K562 (cell line): ENCODE results near the gene RARRES1. TPM values are rescaled to one million over a fixed set of nuclear protein-coding genes. Genes with fewer than 3 reads are reported as not detected.

Experiments
- ATAC-seq: fragments of 200-7000 bp; cut with Tn5 transposase; 3 replicates; pipeline ENCODE4 v1.9.1; 2020; ENCODE audit warnings: moderate library complexity
- BruUV-seq: library from RNA; stranded (reverse); fragments of 400-500 nt; replicated peaks from 2 replicates; lab custom pipeline; 2021; lab: Mats Ljungman, UMichigan
- CTCF ChIA-PET: fragments of 300-600 bp; formaldehyde crosslinking; extraction: SDS; loops from one replicate; lab custom pipeline; 2021; ENCODE audit warnings: low intra/inter-chr PET ratio; lab: Yijun Ruan, JAX
- POLR2A ChIA-PET: fragments of 300-600, 350-650 bp; sonication (Branson Sonifier 250); formaldehyde crosslinking; extraction: SDS; loops from one replicate; lab custom pipeline; 2021; ENCODE audit warnings: antibody characterized with exemption, inconsistent platforms; lab: Yijun Ruan, JAX
- DNase-seq, 4 experiments: peaks; one replicate each; pipeline versions ENCODE4 v3.0.0 to v3.0.0-alpha.2; 2011 to 2018; ENCODE audit warnings: low spot score in 3 of 4, mixed read lengths in 3 of 4; ENCODE audit errors: extremely low read depth in 1 of 4
- FAIRE-seq: peaks from 2 replicates; lab custom pipeline; 2011; peaks lifted over from hg19 to GRCh38; lab: Jason Lieb, UNC
- H2AFZ ChIP-seq: 2 replicates; pipeline ENCODE4 v1.6.0; 2011; ENCODE audit warnings: low read depth, low read length, control low read depth, inconsistent platforms
- H3K27ac ChIP-seq: fragments of 200-600 bp; 3 replicates; pipeline ENCODE4 v1.8.0; 2011; ENCODE audit warnings: low read depth, mild to moderate bottlenecking, control low read depth, inconsistent platforms, low read length, moderate library complexity, mixed read lengths; ENCODE audit errors: extremely low read depth
- H3K27me3 ChIP-seq, 2 experiments: fragments of 300-600 bp in 1 of 2; 2 replicates in 1 of 2; 3 replicates in 1 of 2; pipeline versions ENCODE4 v1.6.0 to v1.8.0; 2011; ENCODE audit warnings: inconsistent platforms in 2 of 2, low read length in 2 of 2, mild to moderate bottlenecking in 1 of 2, mixed read lengths in 1 of 2, moderate library complexity in 1 of 2; ENCODE audit not compliant: control insufficient read depth in 2 of 2, insufficient read depth in 2 of 2
- H3K36me3 ChIP-seq: fragments of 300-600 bp; 3 replicates; pipeline ENCODE4 v1.8.0; 2011; ENCODE audit warnings: mild to moderate bottlenecking, low read length, inconsistent platforms; ENCODE audit not compliant: control insufficient read depth, insufficient read depth
- H3K4me1 ChIP-seq, 2 experiments: fragments of 200-600 bp in 1 of 2; replicated peaks in 1 of 2; 2 replicates in 1 of 2; 3 replicates in 1 of 2; pipeline versions ENCODE4 v1.5.1 to v1.8.0; 2011; ENCODE audit warnings: inconsistent platforms in 2 of 2, low read length in 2 of 2, mild to moderate bottlenecking in 1 of 2, mixed read lengths in 1 of 2, moderate library complexity in 1 of 2; ENCODE audit not compliant: control insufficient read depth in 2 of 2, insufficient read depth in 2 of 2
- H3K4me2 ChIP-seq: 2 replicates; pipeline ENCODE4 v1.6.1; 2011; ENCODE audit warnings: low read length, control low read depth, inconsistent platforms, mixed read lengths; ENCODE audit not compliant: insufficient read depth
- H3K4me3 ChIP-seq: fragments of 200-600 bp; sonication (generic), shearing (Covaris generic); 2 replicates; pipeline ENCODE4 v1.5.1; 2016; ENCODE audit warnings: control low read depth, inconsistent platforms
- H3K79me2 ChIP-seq: fragments of 200-600 bp; 3 replicates; pipeline ENCODE4 v1.8.0; 2011; ENCODE audit warnings: low read length, inconsistent platforms; ENCODE audit not compliant: control insufficient read depth, insufficient read depth
- H3K9ac ChIP-seq, 2 experiments: 2 replicates each; pipeline versions ENCODE4 v1.6.0 to v1.6.1; 2011; ENCODE audit warnings: low read depth in 2 of 2, low read length in 2 of 2, control low read depth in 1 of 2, inconsistent platforms in 1 of 2, mild to moderate bottlenecking in 1 of 2, mixed read lengths in 1 of 2; ENCODE audit not compliant: insufficient read depth in 1 of 2
- H3K9me1 ChIP-seq: one replicate; pipeline ENCODE4 v1.6.0; 2011; ENCODE audit warnings: inconsistent platforms, mild to moderate bottlenecking, low read length, moderate library complexity; ENCODE audit not compliant: control insufficient read depth, insufficient read depth
- H3K9me3 ChIP-seq: replicated peaks from 2 replicates; pipeline ENCODE4 v1.5.1; 2011; ENCODE audit warnings: low read depth, low read length, inconsistent platforms; ENCODE audit not compliant: control insufficient read depth, insufficient read depth
- H4K20me1 ChIP-seq: replicated peaks from 2 replicates; pipeline ENCODE4 v1.6.1; 2011; ENCODE audit warnings: low read length, inconsistent platforms, mixed read lengths; ENCODE audit not compliant: control insufficient read depth, insufficient read depth
- CTCF ChIP-seq, 3 experiments: IDR thresholded peaks in 2 of 3; conservative IDR thresholded peaks in 1 of 3; 2 replicates each; pipeline ENCODE4 v1.5.1; 2011 to 2012; ENCODE audit warnings: low read length in 3 of 3, mild to moderate bottlenecking in 3 of 3, control low read depth in 2 of 3, improper control_type of control experiment in 1 of 3, inconsistent platforms in 1 of 3, low read depth in 1 of 3, mixed read lengths in 1 of 3, moderate library complexity in 1 of 3; ENCODE audit not compliant: insufficient read depth in 2 of 3
- E2F5 ChIP-seq: sonication (generic); formaldehyde crosslinking; IDR thresholded peaks from 2 replicates; pipeline ENCODE4 v1.8.0; 2022; ENCODE audit warnings: mild to moderate bottlenecking, missing genetic modification reagents
- ILK ChIP-seq: fragments of 450-650 bp; IDR thresholded peaks from 2 replicates; pipeline ENCODE4 v1.6.1; 2016; ENCODE audit warnings: missing genetic modification characterization, low read depth, mild to moderate bottlenecking, missing compliant biosample characterization, moderate library complexity, borderline replicate concordance
- POU5F1 ChIP-seq: fragments of 150-350 bp; IDR thresholded peaks from 2 replicates; pipeline ENCODE4 v1.6.1; 2014; ENCODE audit warnings: borderline replicate concordance, low read length, low read depth, mild to moderate bottlenecking; ENCODE audit not compliant: partially characterized antibody
- SP2 ChIP-seq: IDR thresholded peaks from 2 replicates; pipeline ENCODE4 v1.6.1; 2011; ENCODE audit warnings: mild to moderate bottlenecking, low read depth, low read length, moderate library complexity; ENCODE audit not compliant: poor library complexity, severe bottlenecking; ENCODE audit errors: extremely low read depth
- WGBS: fragments of 100-300 bp; shearing (Covaris generic); methylation state at CpG from one replicate; pipeline ENCODE4 v1.1.6; 2016; ENCODE audit warnings: low coverage, mixed read lengths; ENCODE audit not compliant: insufficient coverage; ENCODE audit errors: missing lambda C conversion rate; 5-methylcytosine and 5-hydroxymethylcytosine counted together
- in situ Hi-C: fragments of 300-500 bp; cut with MboI; formaldehyde crosslinking; loops from 4 replicates; pipeline ENCODE4 v1.15.0; 2018; ENCODE audit warnings: inconsistent platforms, mixed read lengths
- intact Hi-C: fragments of 100-400 bp; cut with micrococcal nuclease; formaldehyde crosslinking; loops from 2 replicates; pipeline ENCODE4 v1.14.2; 2022
- polyA plus RNA-seq, 8 experiments: library from polyadenylated mRNA; depleted of rRNA in 4 of 8; stranded (reverse) in 5 of 8; unstranded in 3 of 8; fragments of >200 nt; fragmentation: Nextera tagmentation in 2 of 8; fragmentation: Illumina TruSeq in 1 of 8; extraction: Ambion mirVana in 2 of 8; extraction: Trizol in 1 of 8; gene quantifications; 2 replicates each; pipeline versions ENCODE4 v1.2.1 to v1.2.3, GENCODE V29; 2011 to 2014; ENCODE audit warnings: inconsistent platforms in 1 of 8, missing spikeins in 1 of 8
- total RNA-seq, 7 experiments: library from RNA; depleted of rRNA in 6 of 7; stranded (reverse); fragments of >200 nt in 6 of 7; fragmentation: Illumina TruSeq in 2 of 7; extraction: Trizol in 2 of 7; gene quantifications; 2 replicates each; pipeline versions ENCODE4 v1.2.1 to v1.2.3, GENCODE V29; 2011 to 2021; ENCODE audit warnings: low replicate concordance in 1 of 7

The RARRES1 gene
- total and polyA plus RNA-seq, 9 of the 15 experiments (the other 6 are each of a cell fraction or from before 2014, with no cell fraction given): not detected

GRCh38 chr3:158774965-158775364 lies 42.7 kb upstream of the RARRES1 start (continued):
- TF ChIP-seq ILK (tag) (no peak), SP2 (no peak), POU5F1 (no peak)

- Histone ChIP-seq H3K36me3 (no peaks in the 10 kb centered on the region; the same call in 2 of the 3 replicates), H3K4me3 (no peak overlapping the region), H3K9me3 (no peaks in the 10 kb centered on the region), H3K4me1 (peaks cover 15 to 49% of the 10 kb centered on the region in 2 experiments; a peak in 4 of 5 replicates), H3K9me1 (no peaks in the 10 kb centered on the region), H3K79me2 (no peaks in the 10 kb centered on the region), H3K9ac (no peak overlapping the region)
- POLR2A ChIA-PET: no interaction called here
- FAIRE-seq (no peak), ATAC-seq (no peak)
- intact Hi-C loops: loop anchor here (1.0 kb wide), 1 partner anchor 47 kb away; no protein-coding TSS in a partner anchor
- no TSS peak for BruUV-seq
- 61% methylated on average over 7 of the region's 7 CpGs for WGBS
- CTCF ChIA-PET: no interaction called here
- TF ChIP-seq E2F5 (CRISPR knock-in tag) (no peak), CTCF (IDR thresholded peaks at IDR 0.05 in 2 of 3, conservative IDR thresholded peaks at IDR 0.05 in 1 of 3; ENCODE audit: insufficient read depth in 2 of 3, low read depth in 1 of 3, low read length in 3 of 3) (peak in 2 of 3 experiments; percentile 9 to 18; a peak in 1 of 6 replicates)
- TF ChIP-seq, all 486 proteins: peak for 1
- in situ Hi-C loops: no loop called here
- Histone ChIP-seq H3K27me3 (no peaks in the 10 kb centered on the region), H4K20me1 (no peaks in the 10 kb centered on the region), H3K27ac (no peak overlapping the region), H2AFZ (no peak overlapping the region; the same call in none of the 2 replicates), H3K4me2 (peak overlapping the region; percentile 44; the same call in 1 of the 2 replicates)
- no peak for DNase-seq
These were observed 41.9 kb upstream of the RARRES1 start for GRCh38 chr3:158773845-158774830.
